ENCODE measurements around the gene SPOCD1.
A peak's percentile ranks its signal among the peaks of the same experiment; 100 is the strongest.

SPOCD1 gene

GRCh38 chr1:31848381-31848897, 32.6 kb upstream of the SPOCD1 start:
- H3K27me3 ChIP-seq, result no peaks in the 10 kb centered on the region
- H3K4me1 ChIP-seq (ENCODE audit: control insufficient read depth in 1 of 2, insufficient read depth in 1 of 2, low read depth in 1 of 2, low read length in 1 of 2), result peaks cover 36 to 37% of the 10 kb centered on the region in 2 experiments
- H3K9me3 ChIP-seq, result no peaks in the 10 kb centered on the region
- no peaks in the 10 kb centered on the region for H3K36me3 ChIP-seq
- H3K4me3 ChIP-seq (ENCODE audit: low read depth in 1 of 2, low read length in 1 of 2), result peak overlapping the region in 1 of 2 experiments; percentile 18
- H3K27ac ChIP-seq, result peak overlapping the region; percentile 65
- TF ChIP-seq, protein P1, sequence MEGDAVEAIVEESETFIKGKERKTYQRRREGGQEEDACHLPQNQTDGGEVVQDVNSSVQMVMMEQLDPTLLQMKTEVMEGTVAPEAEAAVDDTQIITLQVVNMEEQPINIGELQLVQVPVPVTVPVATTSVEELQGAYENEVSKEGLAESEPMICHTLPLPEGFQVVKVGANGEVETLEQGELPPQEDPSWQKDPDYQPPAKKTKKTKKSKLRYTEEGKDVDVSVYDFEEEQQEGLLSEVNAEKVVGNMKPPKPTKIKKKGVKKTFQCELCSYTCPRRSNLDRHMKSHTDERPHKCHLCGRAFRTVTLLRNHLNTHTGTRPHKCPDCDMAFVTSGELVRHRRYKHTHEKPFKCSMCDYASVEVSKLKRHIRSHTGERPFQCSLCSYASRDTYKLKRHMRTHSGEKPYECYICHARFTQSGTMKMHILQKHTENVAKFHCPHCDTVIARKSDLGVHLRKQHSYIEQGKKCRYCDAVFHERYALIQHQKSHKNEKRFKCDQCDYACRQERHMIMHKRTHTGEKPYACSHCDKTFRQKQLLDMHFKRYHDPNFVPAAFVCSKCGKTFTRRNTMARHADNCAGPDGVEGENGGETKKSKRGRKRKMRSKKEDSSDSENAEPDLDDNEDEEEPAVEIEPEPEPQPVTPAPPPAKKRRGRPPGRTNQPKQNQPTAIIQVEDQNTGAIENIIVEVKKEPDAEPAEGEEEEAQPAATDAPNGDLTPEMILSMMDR (IDR thresholded peaks at IDR 0.05), result no peak

DNA sequence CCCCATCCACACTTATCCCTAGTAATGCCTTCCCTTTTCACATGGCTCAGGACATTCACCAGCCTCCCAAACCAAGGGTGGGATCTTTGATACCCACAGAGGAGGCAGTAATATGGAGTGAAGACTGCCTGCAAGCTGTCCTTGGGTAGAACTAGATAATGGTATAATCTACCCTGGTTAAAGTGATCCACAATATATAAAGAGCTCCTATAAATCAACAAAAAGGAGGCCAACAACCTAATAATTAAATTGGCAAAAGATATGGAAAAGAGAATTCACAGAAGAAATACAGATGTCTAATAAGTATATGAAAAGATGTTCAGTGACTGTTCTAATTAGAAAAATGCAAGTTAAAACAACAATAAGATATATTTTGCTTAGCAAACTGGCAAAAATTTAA, 30.7 kb upstream of the SPOCD1 start:
- H3K9me3 ChIP-seq, result no peaks in the 10 kb centered on the region
- H3K4me3 ChIP-seq (ENCODE audit: low read depth in 1 of 2, low read length in 1 of 2), result no peak overlapping the region
- H3K27ac ChIP-seq, result peak overlapping the region; percentile 63
- no peaks in the 10 kb centered on the region for H3K27me3 ChIP-seq
- TF ChIP-seq, protein P1 (IDR thresholded peaks at IDR 0.05), result no peak
- H3K36me3 ChIP-seq, result no peaks in the 10 kb centered on the region
- H3K4me1 ChIP-seq (ENCODE audit: control insufficient read depth in 1 of 2, insufficient read depth in 1 of 2, low read depth in 1 of 2, low read length in 1 of 2), result peaks cover 48 to 50% of the 10 kb centered on the region in 2 experiments

- Histone ChIP-seq H3K9me3 (no peaks in the 10 kb centered on the region), H3K4me3 (ENCODE audit: low read depth in 1 of 2, low read length in 1 of 2) (no peak overlapping the region), H3K4me1 (ENCODE audit: control insufficient read depth in 1 of 2, insufficient read depth in 1 of 2, low read depth in 1 of 2, low read length in 1 of 2) (peaks cover 58 to 59% of the 10 kb centered on the region in 2 experiments), H3K27me3 (no peaks in the 10 kb centered on the region), H3K36me3 (no peaks in the 10 kb centered on the region), H3K27ac (peak overlapping the region; percentile 66)
- TF ChIP-seq, protein P1 (IDR thresholded peaks at IDR 0.05), result no peak
These were observed 27.7 kb upstream of the SPOCD1 start for GRCh38 chr1:31843506-31843905.

DNA sequence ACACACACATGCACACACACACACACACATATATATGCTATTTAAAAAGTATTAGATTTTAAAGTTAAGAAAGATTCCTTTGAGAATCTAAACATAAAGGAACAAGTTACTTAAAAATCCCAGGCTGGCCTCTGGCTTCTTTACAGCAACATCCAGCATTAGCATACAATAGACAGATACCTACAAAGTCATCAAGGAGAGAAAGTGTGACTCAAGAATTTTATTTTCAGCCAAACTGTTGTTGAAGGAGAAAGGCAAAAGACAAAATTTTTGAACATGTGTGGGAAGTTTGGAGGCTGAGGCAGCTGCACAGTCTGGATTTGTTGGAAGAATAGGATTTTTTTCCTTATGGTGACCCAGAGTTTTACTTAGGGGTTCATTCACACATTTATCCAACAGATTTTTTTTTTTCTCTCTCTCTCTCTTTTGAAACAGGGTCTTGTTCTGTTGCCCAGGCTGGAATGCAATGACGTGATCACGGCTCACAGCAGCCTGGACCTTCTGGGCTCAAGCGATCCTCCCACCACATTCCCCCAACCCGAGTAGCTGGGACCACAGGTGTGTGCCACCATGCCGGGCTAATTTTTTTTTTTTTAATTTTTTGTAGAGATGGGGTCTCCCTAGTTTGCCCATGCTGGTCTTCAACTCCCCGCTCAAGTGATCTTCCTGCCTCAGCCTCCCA, 24.0 kb upstream of the SPOCD1 start:
- peaks cover 56 to 59% of the 10 kb centered on the region in 2 experiments for H3K4me1 ChIP-seq (ENCODE audit: control insufficient read depth in 1 of 2, insufficient read depth in 1 of 2, low read depth in 1 of 2, low read length in 1 of 2)
- TF ChIP-seq, protein P1 (IDR thresholded peaks at IDR 0.05), result no peak
- H3K27me3 ChIP-seq, result no peaks in the 10 kb centered on the region
- H3K4me3 ChIP-seq (ENCODE audit: low read depth in 1 of 2, low read length in 1 of 2), result no peak overlapping the region
- H3K36me3 ChIP-seq, result no peaks in the 10 kb centered on the region
- no peaks in the 10 kb centered on the region for H3K9me3 ChIP-seq
- peak overlapping the region; percentile 49 for H3K27ac ChIP-seq

GRCh38 chr1:31837451-31838158, 21.8 kb upstream of the SPOCD1 start:
- no peak overlapping the region for H3K4me3 ChIP-seq (ENCODE audit: low read depth in 1 of 2, low read length in 1 of 2)
- peak overlapping the region; percentile 23 for H3K27ac ChIP-seq
- TF ChIP-seq, protein P1 (IDR thresholded peaks at IDR 0.05), result no peak
- no peaks in the 10 kb centered on the region for H3K9me3 ChIP-seq
- no peaks in the 10 kb centered on the region for H3K27me3 ChIP-seq
- H3K36me3 ChIP-seq, result no peaks in the 10 kb centered on the region
- peaks cover 34 to 37% of the 10 kb centered on the region in 2 experiments for H3K4me1 ChIP-seq (ENCODE audit: control insufficient read depth in 1 of 2, insufficient read depth in 1 of 2, low read depth in 1 of 2, low read length in 1 of 2)

All from neutrophil (primary cell).